SK-N-MC (cell line): ENCODE measurements around the gene CPNE6.

Experiments used
- EZH2 ChIP-seq: fragments of 200-600 bp; sonication (generic); IDR thresholded peaks from one replicate; pipeline ENCODE4 v1.6.1; 2017; ENCODE audit warnings: antibody characterized with exemption
- POLR2AphosphoS5 ChIP-seq: IDR thresholded peaks from 2 replicates; pipeline ENCODE4 v1.6.1; 2012; ENCODE audit warnings: mild to moderate bottlenecking, low read depth, low read length, borderline replicate concordance

DNA sequence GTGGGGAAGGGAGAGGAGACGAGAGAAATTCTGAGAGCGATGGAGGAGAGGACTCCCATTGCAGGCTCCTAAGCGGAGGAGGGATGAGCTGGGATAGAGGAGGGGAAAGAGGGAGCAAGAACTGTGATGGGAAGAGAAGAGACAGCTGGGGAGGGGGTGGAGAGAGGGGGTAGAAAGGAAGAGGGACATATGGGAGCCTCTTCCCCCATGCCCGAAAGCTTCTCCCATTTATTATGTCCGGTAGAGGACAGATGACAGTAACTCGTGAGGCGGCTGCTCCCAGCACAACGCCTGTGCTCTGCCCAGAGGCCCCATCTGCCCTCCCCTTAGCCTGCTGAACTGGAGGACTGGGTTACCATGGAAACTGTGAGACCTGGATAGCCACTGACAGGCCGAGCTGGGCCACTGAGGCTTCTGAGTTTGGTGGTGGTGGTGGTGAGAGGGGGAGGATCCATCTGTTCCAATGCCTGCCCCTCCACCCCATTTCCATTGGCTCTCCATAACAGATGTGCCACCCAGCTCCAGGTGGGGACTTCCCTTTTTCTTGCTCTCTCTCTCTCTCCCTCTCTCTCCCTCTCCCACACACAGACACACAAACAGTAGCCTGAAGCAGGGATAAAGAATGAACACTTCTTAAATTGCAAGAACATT lies 8.3 kb downstream of the CPNE6 start:
- TF ChIP-seq POLR2AphosphoS5: no peak
- TF ChIP-seq EZH2: no peak
